IgD-negative memory B cell (primary cell): ENCODE data around the gene MAJIN. TPM values are rescaled to one million over a fixed set of nuclear protein-coding genes. Genes with fewer than 3 reads are reported as not detected.
"Not testable (repeated sequence)": the region's sequence is repeated elsewhere in the genome, so short reads cannot be mapped to it uniquely, and the experiment has no call there.

Source experiments
- H3K27ac Mint-ChIP-seq, 3 donors: one replicate each; pipeline ENCODE4 v1.8.0; 2020 to 2022; ENCODE audit warnings: mild to moderate bottlenecking in 3 of 3, mixed read lengths in 3 of 3, moderate library complexity in 1 of 3
- H3K27me3 Mint-ChIP-seq: one replicate; pipeline ENCODE4 v1.8.0; 2021; ENCODE audit warnings: mixed read lengths
- H3K36me3 Mint-ChIP-seq: one replicate; pipeline ENCODE4 v1.8.0; 2020; ENCODE audit warnings: mild to moderate bottlenecking, mixed read lengths
- H3K4me1 Mint-ChIP-seq, 3 donors: one replicate each; pipeline ENCODE4 v1.8.0; 2020 to 2022; ENCODE audit warnings: mixed read lengths in 3 of 3, mild to moderate bottlenecking in 1 of 3
- H3K4me3 Mint-ChIP-seq, 4 donors: one replicate each; pipeline ENCODE4 v1.8.0; 2020 to 2022; ENCODE audit warnings: mild to moderate bottlenecking in 4 of 4, mixed read lengths in 4 of 4, moderate library complexity in 3 of 4
- H3K9me3 Mint-ChIP-seq, 3 donors: one replicate each; pipeline ENCODE4 v1.8.0; 2020 to 2021; ENCODE audit warnings: mixed read lengths in 3 of 3, mild to moderate bottlenecking in 1 of 3
- polyA plus RNA-seq: library from polyadenylated mRNA; unstranded; fragments of 300-500 nt; fragmentation: Illumina TruSeq; gene quantifications from one replicate; pipeline ENCODE4 v1.2.3, GENCODE V29; 2021

MAJIN gene
- polyA plus RNA-seq, 1 donor from 2014 or later: 0.39 TPM

DNA sequence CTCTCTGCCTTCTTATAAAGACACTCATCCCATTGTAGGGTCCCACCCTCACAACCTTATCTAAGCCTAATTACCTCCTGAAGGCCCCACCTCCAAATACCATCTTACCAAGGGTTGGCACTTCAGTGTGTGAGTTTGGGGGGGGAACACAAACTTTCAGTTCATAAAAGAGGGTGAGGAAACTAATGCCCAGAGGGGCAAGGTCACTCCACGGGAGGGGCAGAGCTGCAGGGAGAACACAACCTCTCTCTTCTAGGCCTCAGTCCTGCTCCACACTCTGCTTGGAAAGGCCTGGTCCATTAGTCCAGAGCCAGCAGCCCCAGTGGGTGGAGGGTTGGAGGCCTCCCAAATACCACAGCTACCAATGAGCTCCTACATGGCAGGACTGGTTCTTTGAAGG is 27.6 kb upstream of the MAJIN start:
- no peaks in the 10 kb centered on the region for H3K9me3 Mint-ChIP-seq
- peaks cover 10 to 23% (median 16%) of the 10 kb centered on the region in 3 donors for H3K4me1 Mint-ChIP-seq
- H3K36me3 Mint-ChIP-seq: no peaks in the 10 kb centered on the region
- no peak overlapping the region for H3K4me3 Mint-ChIP-seq
- H3K27ac Mint-ChIP-seq: no peak overlapping the region
- no peaks in the 10 kb centered on the region for H3K27me3 Mint-ChIP-seq

DNA sequence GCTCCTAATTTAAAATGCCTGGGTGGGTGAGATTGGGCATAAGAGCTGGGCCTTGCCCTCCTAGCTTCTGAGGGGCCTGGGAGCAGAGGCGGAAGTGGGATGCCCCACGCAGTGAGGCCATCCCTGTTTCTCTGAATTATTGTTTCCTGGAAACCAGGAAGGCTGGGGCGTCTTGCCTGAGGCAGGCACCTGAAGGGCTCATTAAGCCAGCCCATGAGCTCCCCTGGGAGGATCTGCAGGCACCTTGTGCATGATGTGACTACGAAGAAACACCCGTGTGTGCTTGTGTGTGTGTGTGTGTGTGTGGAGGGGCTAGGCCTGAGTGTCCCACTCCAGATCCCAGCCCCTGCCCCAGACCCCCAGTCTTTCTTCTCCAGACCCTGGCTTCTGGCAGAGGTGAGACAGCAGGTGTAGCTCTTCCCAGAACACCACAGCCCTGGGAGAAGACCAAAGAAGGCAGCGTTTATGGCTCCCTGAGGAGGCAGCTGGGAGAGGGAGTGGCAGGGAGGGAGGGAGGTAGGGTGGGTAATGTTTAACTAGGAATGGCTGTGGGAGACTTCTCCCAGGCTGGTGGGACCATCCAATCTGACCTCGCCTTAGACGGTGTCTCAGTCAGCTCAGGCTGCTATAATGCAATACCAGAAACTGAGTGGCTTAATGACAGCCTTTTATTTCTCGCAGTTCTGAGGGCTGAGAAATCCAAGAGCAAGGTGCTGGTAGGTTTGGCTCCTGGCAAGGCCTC is 27.0 kb upstream of the MAJIN start:
- H3K27me3 Mint-ChIP-seq: no peaks in the 10 kb centered on the region
- H3K27ac Mint-ChIP-seq: peak overlapping the region in 2 of 3 donors; percentile 50 to 67
- H3K36me3 Mint-ChIP-seq: no peaks in the 10 kb centered on the region
- H3K4me3 Mint-ChIP-seq: no peak overlapping the region
- H3K4me1 Mint-ChIP-seq: peaks cover 10 to 23% (median 16%) of the 10 kb centered on the region in 3 donors
- H3K9me3 Mint-ChIP-seq: no peaks in the 10 kb centered on the region

DNA sequence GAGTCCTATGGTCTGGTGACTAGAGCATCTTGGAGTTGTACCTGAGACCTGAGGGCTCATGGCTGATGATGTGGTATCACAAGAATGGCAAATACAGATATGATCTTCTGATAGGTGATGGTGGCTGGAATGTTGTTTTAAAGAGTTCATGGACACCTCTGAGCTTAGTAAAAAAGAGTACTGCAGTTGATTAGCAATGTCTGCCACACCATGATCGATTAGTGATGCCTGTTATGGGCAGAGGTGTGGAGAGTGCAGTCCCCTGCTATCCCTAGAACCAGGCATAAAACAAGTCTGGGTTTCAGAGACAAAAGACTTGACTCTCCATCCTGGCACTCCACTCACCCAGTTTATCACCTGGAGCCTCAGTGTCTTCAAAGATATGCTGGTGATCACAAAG is 26.2 kb upstream of the MAJIN start:
- Mint-ChIP-seq H3K27ac (peak overlapping the region in 1 of 3 donors; percentile 53), H3K4me3 (no peak overlapping the region), H3K9me3 (no peaks in the 10 kb centered on the region), H3K27me3 (no peaks in the 10 kb centered on the region), H3K36me3 (no peaks in the 10 kb centered on the region), H3K4me1 (peaks cover 10 to 23% (median 16%) of the 10 kb centered on the region in 3 donors)

DNA sequence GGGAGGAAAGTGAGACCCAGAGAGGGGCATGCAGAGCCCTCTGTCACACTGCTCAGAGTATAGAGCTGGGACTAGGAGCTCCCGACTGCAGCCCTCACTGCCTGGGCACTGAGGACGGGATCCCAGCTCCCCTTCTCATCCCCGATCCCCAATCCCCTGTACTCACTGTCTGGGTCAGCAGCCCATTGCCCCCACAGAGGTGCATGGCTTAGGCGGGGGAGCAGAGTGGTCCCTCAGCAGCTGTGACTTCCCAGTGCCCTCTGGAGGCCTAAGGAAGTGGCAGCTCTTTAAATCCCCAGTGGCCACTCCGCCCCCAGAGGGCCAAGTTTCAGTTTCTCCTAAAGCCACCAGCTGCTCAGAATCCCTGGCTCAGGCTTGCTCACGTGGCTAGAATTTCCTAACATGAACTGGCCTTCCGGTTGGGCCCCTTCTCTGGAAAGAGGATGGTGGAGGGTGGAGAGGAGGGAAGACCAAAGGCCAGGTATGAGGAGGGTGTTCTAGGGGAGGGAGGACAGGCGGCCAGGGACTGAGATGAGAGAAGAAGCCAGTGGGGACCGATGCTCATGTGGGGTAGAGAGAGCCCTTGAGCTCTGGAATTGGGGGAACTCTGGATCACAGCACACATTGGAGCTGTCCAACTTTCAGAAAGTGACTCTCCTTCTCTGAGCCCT is 24.9 kb upstream of the MAJIN start, which contains the start of gene BATF2:
BATF2 (minus strand) TSS at position 262 of the 671 bp plus-strand sequence; CDS start at position 205, 57 bp downstream.
- H3K36me3 Mint-ChIP-seq: no peaks in the 10 kb centered on the region
- H3K4me3 Mint-ChIP-seq: peak within 1 kb of the TSS; percentile 68 to 94 (median 87)
- peak within 1 kb of the TSS in 2 of 3 donors; percentile 5 to 83 for H3K27ac Mint-ChIP-seq
- peaks cover 10 to 23% (median 16%) of the 10 kb centered on the region in 3 donors for H3K4me1 Mint-ChIP-seq
- no peaks in the 10 kb centered on the region for H3K27me3 Mint-ChIP-seq
- no peaks in the 10 kb centered on the region for H3K9me3 Mint-ChIP-seq

DNA sequence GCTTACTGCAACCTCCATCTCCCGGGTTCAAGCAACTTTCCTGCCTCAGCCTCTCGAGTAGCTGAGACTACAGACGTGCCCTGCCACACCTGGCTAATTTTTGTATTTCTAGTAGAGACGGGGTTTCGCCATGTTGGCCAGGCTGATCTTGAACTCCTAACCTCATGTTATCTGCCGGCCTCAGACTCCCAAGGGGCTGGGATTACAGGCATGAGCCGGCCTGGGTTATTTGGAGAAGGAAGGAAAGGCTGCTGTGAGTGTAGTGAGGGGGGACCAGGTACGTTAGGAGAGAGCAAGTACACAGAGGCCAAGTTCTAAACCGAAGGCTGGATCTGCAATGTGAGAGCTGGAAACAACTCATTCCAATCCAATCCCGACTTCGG is 24.4 kb upstream of the MAJIN start:
- H3K9me3 Mint-ChIP-seq: no peaks in the 10 kb centered on the region
- no peaks in the 10 kb centered on the region for H3K27me3 Mint-ChIP-seq
- H3K4me1 Mint-ChIP-seq: peaks cover 14 to 23% (median 18%) of the 10 kb centered on the region in 3 donors
- no peaks in the 10 kb centered on the region for H3K36me3 Mint-ChIP-seq
- H3K4me3 Mint-ChIP-seq: peak overlapping the region; percentile 68 to 94 (median 87)
- H3K27ac Mint-ChIP-seq: peak overlapping the region in 2 of 3 donors; percentile 5 to 83

DNA sequence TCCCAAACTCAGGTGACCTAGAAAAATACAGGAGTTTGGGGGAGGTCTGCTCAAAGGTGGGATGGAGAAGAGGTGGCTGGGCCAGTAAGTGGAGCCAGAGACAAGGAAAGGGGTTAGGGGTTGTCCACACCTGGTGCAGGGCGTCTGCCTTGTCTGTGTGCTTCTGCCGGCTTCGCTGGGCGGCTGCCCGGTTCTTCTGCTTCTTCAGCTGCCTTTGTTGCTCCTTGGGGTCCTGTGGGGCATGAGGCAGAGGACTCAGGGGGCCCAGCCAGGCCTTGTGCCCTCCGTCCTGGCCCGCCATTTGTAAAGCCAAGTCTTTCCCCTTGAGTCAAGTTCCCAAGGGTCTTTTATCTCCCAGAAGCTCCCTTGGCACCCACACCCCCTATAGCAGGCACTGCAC is 22.4 kb upstream of the MAJIN start:
- Mint-ChIP-seq H3K27ac (peak overlapping the region in 1 of 3 donors; percentile 32), H3K36me3 (no peaks in the 10 kb centered on the region), H3K4me3 (peak overlapping the region in 1 of 4 donors; percentile 43)

DNA sequence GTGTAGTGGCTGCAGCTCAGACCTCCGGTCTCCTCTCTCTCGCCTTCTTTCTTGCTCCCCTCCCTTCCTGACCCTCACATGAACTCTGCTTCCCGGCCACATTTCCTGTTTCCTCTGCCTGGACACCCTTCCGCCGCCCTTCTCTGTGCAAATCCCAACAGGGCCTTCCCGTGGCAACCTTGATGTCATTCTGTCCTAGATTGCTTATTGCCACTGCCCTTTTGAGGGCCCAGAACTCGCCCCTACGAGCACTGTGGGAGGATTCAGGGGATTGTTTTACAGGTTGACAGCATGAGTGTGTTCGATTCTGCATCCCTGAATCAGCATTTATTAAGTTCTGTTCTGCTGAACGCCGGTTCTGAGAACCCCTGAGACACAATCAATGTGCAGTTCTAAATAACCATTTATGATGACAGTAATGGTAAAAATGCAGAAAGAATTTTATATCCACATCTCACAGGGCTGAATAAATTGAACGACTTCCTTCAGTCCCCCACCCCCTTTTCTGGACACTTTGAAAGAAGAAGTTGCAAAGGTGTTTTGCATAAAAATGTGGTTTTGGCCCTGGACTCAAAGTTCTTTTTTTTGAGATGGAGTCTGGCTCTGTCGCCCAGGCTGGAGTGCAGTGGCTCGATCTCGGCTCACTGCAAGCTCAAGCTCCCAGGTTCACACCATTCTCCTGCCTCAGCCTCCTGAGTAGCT is 18.5 kb upstream of the MAJIN start:
- H3K36me3 Mint-ChIP-seq: peaks cover 3% of the 10 kb centered on the region
- H3K27ac Mint-ChIP-seq: peak overlapping the region; percentile 81 to 89 (median 86)
- H3K27me3 Mint-ChIP-seq: no peaks in the 10 kb centered on the region
- H3K4me1 Mint-ChIP-seq: peaks cover 22 to 35% (median 29%) of the 10 kb centered on the region in 3 donors
- peaks cover 0 to 2% (median 0%) of the 10 kb centered on the region in 3 donors for H3K9me3 Mint-ChIP-seq
- H3K4me3 Mint-ChIP-seq: peak overlapping the region; percentile 68 to 93 (median 81)

More for the DNA sequence above, 22.4 kb upstream of the MAJIN start:
- H3K4me1 Mint-ChIP-seq: peaks cover 26 to 35% (median 30%) of the 10 kb centered on the region in 3 donors
- no peaks in the 10 kb centered on the region for H3K9me3 Mint-ChIP-seq
- no peaks in the 10 kb centered on the region for H3K27me3 Mint-ChIP-seq

DNA sequence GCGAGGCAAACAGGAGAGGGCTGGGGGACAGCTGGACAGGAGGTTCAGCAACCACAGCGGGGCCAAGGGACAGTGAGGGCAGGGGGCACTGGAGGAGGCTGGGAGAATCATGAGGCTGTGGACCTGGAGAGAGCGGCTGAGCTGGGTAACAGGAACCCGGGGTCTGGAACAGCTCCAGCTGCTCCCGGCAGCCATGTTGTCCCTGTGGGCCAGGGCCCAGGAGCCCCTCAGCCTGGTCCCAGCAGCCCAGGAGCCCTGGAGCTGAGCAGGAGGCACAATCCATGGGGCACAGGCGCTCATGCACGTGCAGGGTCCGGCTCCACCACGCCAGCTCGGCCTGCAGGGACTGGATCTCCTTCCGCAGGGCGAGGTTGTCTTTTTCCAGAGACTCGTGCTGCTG is 17.5 kb upstream of the MAJIN start:
- Mint-ChIP-seq H3K27ac (no peak overlapping the region), H3K27me3 (peaks cover 1% of the 10 kb centered on the region), H3K36me3 (peaks cover 3% of the 10 kb centered on the region), H3K4me3 (peak overlapping the region in 2 of 4 donors; percentile 91 to 93), H3K9me3 (peaks cover 0 to 2% (median 0%) of the 10 kb centered on the region in 3 donors), H3K4me1 (peaks cover 25 to 44% (median 36%) of the 10 kb centered on the region in 3 donors)

DNA sequence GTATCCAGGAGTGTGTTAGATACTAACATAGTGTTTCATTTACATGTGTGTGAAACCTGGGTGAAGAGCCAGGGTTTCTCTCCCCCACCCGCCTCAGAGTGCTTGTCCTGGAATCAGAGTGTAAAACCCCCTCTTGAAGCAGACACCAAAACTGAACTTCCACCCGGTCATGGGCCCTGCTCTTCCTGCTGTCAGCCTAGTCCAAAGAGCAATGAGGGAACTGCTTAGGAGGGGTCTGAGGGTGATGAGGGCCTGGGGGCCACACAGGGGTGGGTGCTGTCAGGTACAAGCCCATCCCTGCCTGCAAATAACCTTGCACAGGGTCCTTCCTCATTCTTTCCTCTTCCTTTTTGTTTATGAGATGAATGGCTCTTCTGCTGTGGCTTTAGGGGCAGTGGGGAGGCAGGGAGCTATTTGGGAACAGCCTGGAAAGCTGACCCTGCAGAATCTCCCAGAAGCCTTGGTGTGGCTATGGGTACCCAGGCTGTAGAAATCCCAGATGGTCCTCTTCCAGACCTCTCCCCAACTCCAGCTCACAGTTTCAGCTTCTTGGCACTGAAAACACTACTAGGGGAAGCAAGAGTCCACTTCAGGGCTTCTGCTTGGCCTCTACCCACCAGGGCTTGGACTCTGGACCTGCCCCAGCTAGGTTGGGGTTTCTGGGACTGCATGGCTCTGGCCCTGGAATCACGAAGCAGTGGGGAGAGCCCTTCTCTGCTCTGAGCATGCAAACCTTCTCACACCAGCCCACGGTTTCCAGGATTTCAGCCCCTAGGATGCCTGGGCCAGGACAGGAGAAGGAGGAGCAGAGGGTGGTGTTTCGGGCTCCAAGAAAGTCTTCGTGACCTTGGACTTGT is 16.3 kb upstream of the MAJIN start:
- Mint-ChIP-seq H3K4me1 (peaks cover 25 to 44% (median 36%) of the 10 kb centered on the region in 3 donors), H3K27ac (peak overlapping the region; percentile 10 to 93 (median 39)), H3K4me3 (peak overlapping the region in 2 of 4 donors; percentile 10 to 44), H3K27me3 (peaks cover 1% of the 10 kb centered on the region), H3K36me3 (peaks cover 3% of the 10 kb centered on the region), H3K9me3 (peaks cover 0 to 2% (median 0%) of the 10 kb centered on the region in 3 donors)

DNA sequence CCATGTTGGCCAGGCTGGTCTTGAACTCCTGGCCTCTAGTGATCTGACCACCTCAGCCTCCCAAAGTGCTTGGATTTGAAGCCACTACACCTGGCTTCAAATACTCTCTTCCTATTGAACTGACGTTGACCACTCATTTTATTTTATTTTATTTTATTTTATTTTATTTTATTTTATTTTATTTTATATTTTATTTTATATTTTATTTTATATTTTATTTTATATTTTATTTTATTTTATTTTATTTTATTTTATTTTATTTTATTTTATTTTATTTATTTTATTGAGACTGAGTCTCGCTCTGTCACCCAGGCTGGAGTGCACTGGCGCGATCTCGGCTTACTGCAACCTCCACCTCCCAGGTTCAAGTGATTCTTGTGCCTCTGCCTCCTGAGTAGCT is 11.4 kb upstream of the MAJIN start:
- H3K4me3 Mint-ChIP-seq, H3K36me3 Mint-ChIP-seq, H3K27ac Mint-ChIP-seq, H3K9me3 Mint-ChIP-seq, H3K27me3 Mint-ChIP-seq: not testable (repeated sequence)
- peaks cover 7 to 32% (median 16%) of the 10 kb centered on the region in 3 donors for H3K4me1 Mint-ChIP-seq

DNA sequence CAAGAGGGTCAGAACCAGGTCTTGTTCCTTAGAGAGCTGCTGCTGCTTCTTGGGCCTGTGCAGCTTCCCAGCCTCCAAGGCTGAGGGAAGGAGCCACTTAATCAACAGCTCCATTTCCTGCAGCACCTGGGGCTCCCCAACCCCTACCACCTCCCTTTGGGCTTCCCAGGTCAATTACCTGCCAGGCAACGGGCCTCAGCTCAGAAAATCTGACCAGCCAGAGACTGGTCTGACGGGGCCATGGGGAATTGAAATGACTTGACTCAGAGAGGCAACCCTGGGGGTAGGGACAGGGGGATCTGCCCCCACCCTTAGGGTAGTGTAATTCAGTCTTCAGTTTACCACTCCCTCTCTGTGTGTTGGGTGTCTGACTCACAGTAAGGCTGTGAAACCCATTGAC is 4.7 kb upstream of the MAJIN start:
- no peaks in the 10 kb centered on the region for H3K27me3 Mint-ChIP-seq
- H3K36me3 Mint-ChIP-seq: no peaks in the 10 kb centered on the region
- H3K27ac Mint-ChIP-seq: no peak overlapping the region
- peaks cover 8 to 29% (median 18%) of the 10 kb centered on the region in 3 donors for H3K4me1 Mint-ChIP-seq
- no peak overlapping the region for H3K4me3 Mint-ChIP-seq
- peaks cover 0 to 2% (median 0%) of the 10 kb centered on the region in 3 donors for H3K9me3 Mint-ChIP-seq

DNA sequence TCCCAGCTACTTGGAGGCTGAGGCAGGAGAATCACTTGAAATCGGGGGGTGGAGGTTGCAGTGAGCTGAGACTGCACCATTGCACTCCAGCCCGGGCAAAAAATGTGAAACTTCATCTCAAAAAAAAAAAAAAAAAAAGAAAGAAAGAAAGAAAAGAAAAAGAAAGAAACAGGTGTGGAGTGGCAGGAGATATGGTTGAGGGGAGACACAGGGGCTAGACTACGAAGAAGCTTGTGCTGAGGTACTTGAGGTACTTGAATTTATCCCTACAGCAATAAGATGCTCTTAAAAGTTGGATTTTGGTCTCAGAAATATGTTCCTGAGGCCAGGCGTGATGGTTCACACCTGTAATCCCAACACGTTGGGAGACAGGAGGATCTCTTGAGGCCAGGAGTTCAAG is 2.2 kb upstream of the MAJIN start:
- Mint-ChIP-seq H3K9me3 (peaks cover 0 to 2% (median 0%) of the 10 kb centered on the region in 3 donors), H3K4me3 (peak overlapping the region; percentile 25 to 88 (median 65)), H3K27ac (peak overlapping the region in 2 of 3 donors; percentile 86 to 98)

DNA sequence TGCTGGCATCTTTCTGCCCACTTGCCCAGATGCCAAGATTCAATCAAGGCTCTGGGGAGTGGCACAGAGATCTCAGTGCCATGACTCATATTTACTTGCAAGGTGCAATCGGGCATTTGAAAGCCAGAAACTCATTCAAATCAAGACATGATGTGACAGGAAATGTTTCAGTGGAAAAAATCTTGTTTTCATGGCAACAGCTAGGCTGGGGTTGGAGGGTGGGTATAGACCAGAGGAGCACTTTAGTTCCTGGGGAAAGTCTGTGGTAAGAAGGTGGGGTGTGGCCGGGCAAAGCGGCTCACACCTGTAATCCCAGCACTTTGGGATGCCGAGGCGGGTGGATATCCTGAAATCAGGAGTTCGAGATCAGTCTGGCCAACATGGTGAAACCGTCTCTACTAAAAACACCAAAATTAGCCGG is 1.2 kb downstream of the MAJIN start:
- peak overlapping the region; percentile 72 to 91 (median 84) for H3K4me3 Mint-ChIP-seq
- no peaks in the 10 kb centered on the region for H3K9me3 Mint-ChIP-seq
- H3K4me1 Mint-ChIP-seq: peaks cover 14 to 22% (median 22%) of the 10 kb centered on the region in 3 donors
- H3K36me3 Mint-ChIP-seq: peaks cover 5% of the 10 kb centered on the region
- no peaks in the 10 kb centered on the region for H3K27me3 Mint-ChIP-seq
- H3K27ac Mint-ChIP-seq: peak overlapping the region in 2 of 3 donors; percentile 69 to 94

More for the DNA sequence above, 2.2 kb upstream of the MAJIN start:
- Mint-ChIP-seq H3K36me3 (peaks cover 4% of the 10 kb centered on the region), H3K27me3 (no peaks in the 10 kb centered on the region), H3K4me1 (peaks cover 12 to 35% (median 24%) of the 10 kb centered on the region in 3 donors)

DNA sequence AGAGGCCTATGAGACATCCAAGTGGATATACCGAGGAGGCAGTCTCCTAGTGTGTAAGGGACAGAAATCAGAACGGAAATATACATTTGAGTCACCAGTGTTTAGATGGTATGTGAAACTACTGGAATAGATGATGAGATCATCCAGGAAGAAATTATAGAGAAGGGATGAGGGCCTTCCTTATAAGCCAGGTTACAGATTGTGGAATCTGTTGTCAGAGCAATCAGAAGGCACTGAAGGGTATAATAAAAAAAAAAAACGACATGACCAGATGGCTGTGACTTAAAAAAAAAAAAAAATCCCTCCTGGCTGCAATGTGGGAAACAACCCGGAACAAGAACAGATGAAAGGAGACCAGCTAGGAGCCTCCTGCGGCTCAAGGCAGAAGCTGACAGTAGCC is 2.7 kb downstream of the MAJIN start:
- Mint-ChIP-seq H3K4me3 (peak overlapping the region in 1 of 4 donors; percentile 36), H3K27me3 (no peaks in the 10 kb centered on the region), H3K9me3 (no peaks in the 10 kb centered on the region), H3K36me3 (peaks cover 5% of the 10 kb centered on the region), H3K4me1 (peaks cover 11 to 14% (median 11%) of the 10 kb centered on the region in 3 donors), H3K27ac (no peak overlapping the region)
